Lower leg skin (tissue), 4 donors: ENCODE measurements around the gene ANKRD13B. TPM values are rescaled to one million over a fixed set of nuclear protein-coding genes. Genes with fewer than 3 reads are reported as not detected.

Experiments used
- DNase-seq, 2 donors: peaks; one replicate each; pipeline ENCODE4 v3.0.0-alpha.2; 2019; ENCODE audit warnings: low spot score in 2 of 2
- H3K4me3 ChIP-seq: fragments of 200-600 bp; sonication (generic); 2 replicates; pipeline ENCODE4 v1.5.1; 2017; ENCODE audit warnings: mild to moderate bottlenecking, low read depth; ENCODE audit not compliant: poor library complexity, severe bottlenecking
- POLR2A ChIP-seq, 2 donors: fragments of 450-650 bp; IDR thresholded peaks; one replicate each; pipeline ENCODE4 v1.6.1; 2016 to 2017; ENCODE audit warnings: antibody characterized with exemption in 2 of 2, mild to moderate bottlenecking in 1 of 2, moderate library complexity in 1 of 2
- WGBS, 2 donors: methylation state at CpG; one replicate each; pipeline ENCODE4 v1.1.5; 2018; 5-methylcytosine and 5-hydroxymethylcytosine counted together
- intact Hi-C: fragments of 100-400 bp; cut with DNase I; formaldehyde crosslinking; loops from one replicate; pipeline ENCODE4 v1.15.0; 2023; ENCODE audit warnings: low total_unique reads
- total RNA-seq, 4 donors: library from RNA; depleted of rRNA; stranded (reverse); fragments of >200 nt; gene quantifications; one replicate each; pipeline ENCODE4 v1.1.0, GENCODE V29; 2016
- TF ChIP-seq, protein P1 (sequence below), 3 donors: fragments of 450-650 bp; IDR thresholded peaks; one replicate each; pipeline ENCODE4 v1.5.1; 2016; ENCODE audit warnings: antibody characterized with exemption in 3 of 3, mild to moderate bottlenecking in 3 of 3, moderate library complexity in 2 of 3

Gene ANKRD13B
- total RNA-seq, 4 donors from 2014 or later, result 8.1 to 18.8 (median 11.7) TPM

DNA sequence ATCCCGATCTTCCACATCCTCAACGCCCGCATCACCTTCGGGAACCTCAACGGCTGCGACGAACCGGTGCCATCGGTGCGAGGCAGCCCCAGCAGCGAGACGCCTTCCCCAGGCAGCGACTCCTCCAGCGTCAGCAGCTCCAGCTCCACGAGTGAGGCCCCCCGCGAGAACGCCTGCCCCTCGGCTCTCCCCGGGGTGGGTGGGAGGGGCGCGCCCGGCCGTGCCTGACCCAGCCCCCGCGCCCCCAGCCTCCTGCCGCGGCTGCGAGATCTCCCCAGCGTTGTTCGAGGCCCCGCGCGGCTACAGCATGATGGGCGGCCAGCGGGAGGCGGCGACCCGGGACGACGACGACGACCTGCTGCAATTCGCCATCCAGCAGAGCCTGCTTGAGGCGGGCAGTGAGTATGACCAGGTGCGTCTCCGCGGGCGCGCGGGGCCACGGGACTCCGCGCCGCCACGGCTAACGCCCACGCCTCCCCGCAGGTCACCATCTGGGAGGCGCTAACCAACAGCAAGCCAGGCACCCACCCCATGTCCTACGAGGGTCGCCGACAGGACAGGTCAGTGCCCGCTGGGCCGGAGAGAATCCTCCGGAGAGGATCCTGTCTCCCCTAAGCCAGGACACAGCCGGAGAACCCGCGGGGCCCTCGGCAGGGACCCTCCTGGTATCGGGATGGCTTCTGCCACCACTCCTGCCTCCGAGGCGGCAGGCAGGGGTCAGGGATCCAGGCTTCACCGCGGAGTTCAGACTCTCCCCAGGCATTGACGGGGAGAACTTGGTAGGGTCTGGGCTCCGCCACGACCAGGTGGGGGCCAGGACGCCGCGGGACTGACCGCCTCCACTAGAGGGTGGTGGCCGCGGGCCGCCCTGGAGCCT lies 19.7 kb downstream of the ANKRD13B start:
- intact Hi-C loops, result loop anchor here (5.0 kb wide), 1 partner anchor 35 kb away; no protein-coding TSS in a partner anchor

DNA sequence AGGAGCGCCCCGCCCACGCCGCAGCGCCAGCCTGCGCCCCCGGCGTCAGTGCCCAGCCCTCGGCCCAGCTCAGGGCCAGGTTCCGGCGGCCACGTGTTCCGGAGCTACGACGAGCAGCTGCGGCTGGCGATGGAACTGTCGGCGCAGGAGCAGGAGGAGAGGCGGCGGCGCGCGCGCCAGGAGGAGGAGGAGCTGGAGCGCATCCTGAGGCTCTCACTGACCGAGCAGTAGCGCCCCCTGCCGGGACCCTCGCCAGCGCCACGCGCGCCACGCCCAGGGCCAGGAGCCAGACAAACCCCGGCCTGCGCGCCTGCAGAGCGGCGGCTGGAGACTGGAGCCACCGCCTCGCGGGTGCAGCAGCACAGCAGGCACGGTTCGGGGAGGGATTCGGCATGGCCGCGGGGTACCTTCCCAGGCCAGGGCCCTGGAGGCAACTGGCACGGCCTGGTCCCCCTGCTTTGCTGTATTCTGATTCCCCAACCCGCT lies 20.5 kb downstream of the ANKRD13B start:
- DNase-seq, result peak; percentile 91 to 99
- intact Hi-C loops, result loop anchor here (5.0 kb wide), 1 partner anchor 36 kb away; no protein-coding TSS in a partner anchor
- H3K4me3 ChIP-seq, result no peak overlapping the region
- TF ChIP-seq POLR2A (IDR thresholded peaks at IDR 0.05), result no peak
- TF ChIP-seq, protein P1, sequence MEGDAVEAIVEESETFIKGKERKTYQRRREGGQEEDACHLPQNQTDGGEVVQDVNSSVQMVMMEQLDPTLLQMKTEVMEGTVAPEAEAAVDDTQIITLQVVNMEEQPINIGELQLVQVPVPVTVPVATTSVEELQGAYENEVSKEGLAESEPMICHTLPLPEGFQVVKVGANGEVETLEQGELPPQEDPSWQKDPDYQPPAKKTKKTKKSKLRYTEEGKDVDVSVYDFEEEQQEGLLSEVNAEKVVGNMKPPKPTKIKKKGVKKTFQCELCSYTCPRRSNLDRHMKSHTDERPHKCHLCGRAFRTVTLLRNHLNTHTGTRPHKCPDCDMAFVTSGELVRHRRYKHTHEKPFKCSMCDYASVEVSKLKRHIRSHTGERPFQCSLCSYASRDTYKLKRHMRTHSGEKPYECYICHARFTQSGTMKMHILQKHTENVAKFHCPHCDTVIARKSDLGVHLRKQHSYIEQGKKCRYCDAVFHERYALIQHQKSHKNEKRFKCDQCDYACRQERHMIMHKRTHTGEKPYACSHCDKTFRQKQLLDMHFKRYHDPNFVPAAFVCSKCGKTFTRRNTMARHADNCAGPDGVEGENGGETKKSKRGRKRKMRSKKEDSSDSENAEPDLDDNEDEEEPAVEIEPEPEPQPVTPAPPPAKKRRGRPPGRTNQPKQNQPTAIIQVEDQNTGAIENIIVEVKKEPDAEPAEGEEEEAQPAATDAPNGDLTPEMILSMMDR (IDR thresholded peaks at IDR 0.05), result peak in 1 of 3 donors; percentile 46
- 0% methylated on average over 7 to 11 of the region's 50 CpGs for WGBS, 2 donors

More for the DNA sequence above, 19.7 kb downstream of the ANKRD13B start:
- TF ChIP-seq, protein P1 (IDR thresholded peaks at IDR 0.05), result no peak
- no peak for TF ChIP-seq POLR2A (IDR thresholded peaks at IDR 0.05)
- no peak for DNase-seq
- H3K4me3 ChIP-seq, result no peak overlapping the region
- 77 to 82% methylated on average over 50 to 73 of the region's 85 CpGs for WGBS, 2 donors

DNA sequence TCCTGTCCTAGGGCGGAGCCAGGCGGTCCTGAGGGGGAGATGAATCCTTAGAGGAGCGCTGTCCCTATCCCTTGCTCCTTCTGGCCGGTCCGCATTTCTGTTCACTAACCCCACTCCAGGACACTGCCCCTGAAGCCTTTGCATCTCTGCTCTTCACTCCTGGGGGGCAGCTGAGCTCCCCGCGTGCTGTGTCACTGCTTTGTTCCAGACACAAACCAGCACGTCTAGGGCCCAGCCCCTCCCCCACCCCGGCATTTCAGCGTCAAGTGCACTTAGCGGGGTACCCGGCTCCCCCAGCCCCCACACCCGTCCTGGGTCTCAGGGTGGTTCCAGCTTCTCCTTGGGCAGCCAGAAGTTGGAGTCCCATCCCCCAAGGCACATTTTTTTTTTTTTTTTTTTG lies 20.9 kb downstream of the ANKRD13B start:
- intact Hi-C loops, result loop anchor here (5.0 kb wide), 1 partner anchor 37 kb away; no protein-coding TSS in a partner anchor
- TF ChIP-seq, protein P1 (IDR thresholded peaks at IDR 0.05), result no peak
- TF ChIP-seq POLR2A (IDR thresholded peaks at IDR 0.05), result no peak
- no peak overlapping the region for H3K4me3 ChIP-seq
- no peak for DNase-seq
- 18 to 35% methylated on average over 13 of the region's 13 CpGs for WGBS, 2 donors

DNA sequence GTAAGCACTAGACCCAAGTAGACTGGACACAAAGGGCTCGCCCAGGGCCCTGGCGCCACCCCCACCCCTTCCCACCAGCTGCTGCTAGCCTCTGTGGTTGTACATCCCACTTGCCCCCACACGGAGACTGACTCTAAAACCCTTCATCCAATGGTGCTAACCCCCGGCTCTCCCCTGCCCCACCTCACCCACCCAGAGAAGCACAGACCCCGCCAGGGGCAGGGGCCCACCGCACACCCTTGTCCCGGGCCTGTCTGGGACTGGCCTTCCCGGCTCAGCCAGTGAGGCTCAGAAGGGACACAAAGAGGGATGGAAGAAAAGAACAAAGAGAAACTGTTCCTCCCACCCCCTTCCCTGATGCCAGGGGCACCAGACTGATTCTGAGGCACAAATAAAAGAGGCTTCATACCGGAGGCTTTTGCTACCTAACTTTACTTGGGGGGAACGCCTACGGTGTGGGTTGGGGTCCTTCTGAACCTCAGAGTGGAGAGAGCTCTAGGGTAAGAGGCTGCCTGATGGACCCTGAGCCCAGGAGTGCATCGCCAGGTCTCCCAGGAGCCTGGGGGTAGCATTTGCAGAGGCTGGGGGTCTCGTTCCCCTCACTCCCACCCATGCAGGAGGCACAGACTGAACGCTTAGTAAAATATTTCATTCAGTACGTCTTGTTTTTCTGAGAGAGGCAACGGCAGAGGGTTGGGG lies 21.6 kb downstream of the ANKRD13B start:
- no peak for TF ChIP-seq POLR2A (IDR thresholded peaks at IDR 0.05)
- TF ChIP-seq, protein P1 (IDR thresholded peaks at IDR 0.05), result no peak
- WGBS, 2 donors, result 48 to 54% methylated on average over 16 of the region's 16 CpGs
- H3K4me3 ChIP-seq, result no peak overlapping the region
- no peak for DNase-seq
- intact Hi-C loops, result loop anchor here (5.0 kb wide), 1 partner anchor 37 kb away; no protein-coding TSS in a partner anchor

DNA sequence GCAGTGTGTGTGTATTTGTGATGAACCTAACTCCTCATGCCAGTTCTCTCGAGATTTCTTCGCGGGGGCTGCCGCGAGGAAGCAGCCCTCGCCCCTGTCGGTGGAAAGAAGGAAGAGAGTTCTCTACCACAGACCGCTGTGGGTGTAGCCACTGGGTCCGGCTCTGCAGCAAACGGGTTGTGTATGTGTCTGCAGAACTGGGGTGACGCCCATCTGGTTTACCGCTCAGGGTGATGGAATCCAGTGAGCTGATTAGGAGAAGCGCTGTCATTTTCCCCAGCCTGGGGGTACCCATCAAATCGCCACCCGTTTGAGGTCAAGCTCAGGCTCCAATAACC lies 22.1 kb downstream of the ANKRD13B start:
- H3K4me3 ChIP-seq, result no peak overlapping the region
- WGBS, 2 donors, result 10 to 21% methylated on average over 13 to 15 of the region's 15 CpGs
- TF ChIP-seq, protein P1 (IDR thresholded peaks at IDR 0.05), result no peak
- TF ChIP-seq POLR2A (IDR thresholded peaks at IDR 0.05), result no peak
- intact Hi-C loops, result no loop called here
- peak; percentile 58 to 91 for DNase-seq
